LNCaP clone FGC (cell line): Measurements from ENCODE around the gene YES1.

Source experiments
- DNase-seq: peaks from one replicate; pipeline ENCODE4 v3.0.0-alpha.2; 2011; ENCODE audit warnings: low read depth
- H3K4me3 ChIP-seq: 2 replicates; pipeline ENCODE4 v1.5.1; 2011; ENCODE audit warnings: mild to moderate bottlenecking, low read depth, low read length, control low read depth
- TF ChIP-seq, protein P1 (sequence below): IDR thresholded peaks from 2 replicates; pipeline ENCODE4 v1.5.1; 2012; ENCODE audit warnings: mild to moderate bottlenecking; ENCODE audit not compliant: control insufficient read depth, insufficient read depth; ENCODE audit errors: extremely low read depth

The YES1 gene

DNA sequence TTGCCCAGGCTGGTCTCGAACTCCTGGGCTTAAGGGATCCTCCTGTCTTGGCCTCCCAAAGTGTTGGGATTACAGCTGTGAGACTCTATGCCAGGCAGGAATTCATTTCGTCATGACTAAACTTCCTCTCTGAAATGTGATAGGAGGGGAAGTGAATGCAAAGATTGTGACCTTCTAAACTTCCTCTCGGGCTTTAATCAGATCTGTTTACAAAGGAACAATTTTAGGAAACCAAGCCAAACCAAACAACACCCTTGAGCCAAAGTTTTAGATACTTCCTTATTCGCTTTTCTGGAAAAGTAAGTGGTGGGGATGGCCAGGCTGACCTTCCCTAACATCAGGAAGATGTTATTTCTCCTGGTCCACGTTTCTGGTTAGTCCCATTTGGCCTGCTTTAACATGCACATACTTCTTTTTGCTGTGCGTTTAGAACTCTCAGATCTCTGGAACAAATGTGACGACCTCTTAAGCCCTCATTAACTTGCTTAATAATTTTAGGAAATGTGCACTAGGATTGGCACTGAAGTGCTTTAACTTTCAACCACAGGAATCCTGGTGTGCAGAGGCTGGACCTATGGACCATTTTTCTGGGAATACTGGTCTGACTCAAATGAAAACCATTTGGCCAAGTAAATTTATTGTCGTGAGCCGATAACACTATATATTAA lies 33.2 kb upstream of the YES1 start:
- TF ChIP-seq, protein P1, sequence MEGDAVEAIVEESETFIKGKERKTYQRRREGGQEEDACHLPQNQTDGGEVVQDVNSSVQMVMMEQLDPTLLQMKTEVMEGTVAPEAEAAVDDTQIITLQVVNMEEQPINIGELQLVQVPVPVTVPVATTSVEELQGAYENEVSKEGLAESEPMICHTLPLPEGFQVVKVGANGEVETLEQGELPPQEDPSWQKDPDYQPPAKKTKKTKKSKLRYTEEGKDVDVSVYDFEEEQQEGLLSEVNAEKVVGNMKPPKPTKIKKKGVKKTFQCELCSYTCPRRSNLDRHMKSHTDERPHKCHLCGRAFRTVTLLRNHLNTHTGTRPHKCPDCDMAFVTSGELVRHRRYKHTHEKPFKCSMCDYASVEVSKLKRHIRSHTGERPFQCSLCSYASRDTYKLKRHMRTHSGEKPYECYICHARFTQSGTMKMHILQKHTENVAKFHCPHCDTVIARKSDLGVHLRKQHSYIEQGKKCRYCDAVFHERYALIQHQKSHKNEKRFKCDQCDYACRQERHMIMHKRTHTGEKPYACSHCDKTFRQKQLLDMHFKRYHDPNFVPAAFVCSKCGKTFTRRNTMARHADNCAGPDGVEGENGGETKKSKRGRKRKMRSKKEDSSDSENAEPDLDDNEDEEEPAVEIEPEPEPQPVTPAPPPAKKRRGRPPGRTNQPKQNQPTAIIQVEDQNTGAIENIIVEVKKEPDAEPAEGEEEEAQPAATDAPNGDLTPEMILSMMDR: no peak
- H3K4me3 ChIP-seq: no peak overlapping the region
- DNase-seq: peak; percentile 98

DNA sequence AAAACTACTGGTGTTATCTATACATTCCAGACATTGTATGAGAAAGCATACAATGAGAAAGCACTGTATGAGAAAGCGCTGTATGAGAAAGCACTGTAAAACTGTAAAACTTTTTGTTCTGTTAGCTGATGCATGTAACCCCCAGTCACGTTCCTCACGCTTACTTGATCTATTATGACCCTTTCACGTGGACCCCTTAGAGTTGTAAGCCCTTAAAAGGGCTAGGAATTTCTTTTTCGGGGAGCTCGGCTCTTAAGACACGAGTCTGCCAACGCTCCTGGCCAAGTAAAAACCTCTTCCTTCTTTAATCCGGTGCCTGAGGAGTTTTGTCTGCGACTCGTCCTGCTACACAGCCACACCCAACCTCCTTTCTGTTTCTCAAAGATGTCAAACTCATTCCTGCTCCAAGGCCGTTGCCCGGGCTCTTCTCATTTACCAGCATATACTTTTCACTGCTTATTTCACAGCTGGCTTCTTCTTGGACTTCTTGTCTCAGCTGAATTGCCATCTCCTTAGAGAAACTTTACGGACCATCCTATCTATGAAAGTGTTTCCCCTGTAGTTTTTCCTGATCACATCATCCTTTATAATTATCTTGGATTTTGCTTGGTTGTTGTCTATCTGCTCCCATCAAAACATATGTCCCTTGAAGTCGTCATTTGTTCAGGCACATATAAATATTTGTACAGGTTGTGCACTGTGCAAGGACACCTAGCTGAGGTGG lies 29.8 kb upstream of the YES1 start:
- DNase-seq: no peak
- TF ChIP-seq, protein P1: no peak
- H3K4me3 ChIP-seq: no peak overlapping the region

DNA sequence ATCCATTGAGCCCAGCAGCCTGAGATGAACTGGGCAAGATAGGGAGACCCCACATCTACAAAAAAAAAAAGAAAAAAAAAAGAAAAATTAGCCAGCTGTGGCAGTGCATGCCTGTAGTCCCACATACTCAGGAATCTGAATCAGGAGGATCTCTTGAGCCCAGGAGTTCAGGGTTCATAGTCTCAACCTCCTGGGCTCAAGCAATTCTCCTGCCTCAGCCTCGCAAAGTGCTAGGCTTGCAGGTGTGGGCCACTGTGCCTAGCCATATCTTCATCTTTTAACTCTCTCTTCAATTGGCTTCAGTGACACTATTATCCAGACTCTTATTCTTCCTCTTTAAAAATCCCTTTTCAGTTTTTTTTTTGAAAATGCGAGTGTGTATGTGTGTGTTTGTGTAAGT lies 28.5 kb upstream of the YES1 start:
- H3K4me3 ChIP-seq: no peak overlapping the region
- no peak for DNase-seq
- TF ChIP-seq, protein P1: no peak

DNA sequence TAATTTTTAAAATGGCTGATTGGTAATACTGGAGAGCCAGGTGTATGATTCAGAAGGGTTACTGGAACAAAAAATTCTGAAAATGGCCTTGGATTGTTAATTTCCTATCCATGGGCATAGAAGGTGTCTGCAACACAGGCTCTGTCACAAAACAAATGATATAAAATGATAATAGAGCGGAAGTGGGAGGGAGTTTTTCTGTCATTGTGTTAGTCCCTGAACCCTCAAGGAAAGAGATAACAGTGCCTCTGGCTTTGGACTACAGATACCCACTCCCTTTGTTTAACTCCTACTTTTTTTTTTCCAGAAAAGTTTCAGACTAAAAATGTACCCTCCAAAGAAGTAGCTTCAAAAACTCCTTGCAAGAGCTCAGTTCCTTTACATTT lies 28.0 kb upstream of the YES1 start:
- H3K4me3 ChIP-seq: no peak overlapping the region
- TF ChIP-seq, protein P1: no peak
- DNase-seq: no peak

DNA sequence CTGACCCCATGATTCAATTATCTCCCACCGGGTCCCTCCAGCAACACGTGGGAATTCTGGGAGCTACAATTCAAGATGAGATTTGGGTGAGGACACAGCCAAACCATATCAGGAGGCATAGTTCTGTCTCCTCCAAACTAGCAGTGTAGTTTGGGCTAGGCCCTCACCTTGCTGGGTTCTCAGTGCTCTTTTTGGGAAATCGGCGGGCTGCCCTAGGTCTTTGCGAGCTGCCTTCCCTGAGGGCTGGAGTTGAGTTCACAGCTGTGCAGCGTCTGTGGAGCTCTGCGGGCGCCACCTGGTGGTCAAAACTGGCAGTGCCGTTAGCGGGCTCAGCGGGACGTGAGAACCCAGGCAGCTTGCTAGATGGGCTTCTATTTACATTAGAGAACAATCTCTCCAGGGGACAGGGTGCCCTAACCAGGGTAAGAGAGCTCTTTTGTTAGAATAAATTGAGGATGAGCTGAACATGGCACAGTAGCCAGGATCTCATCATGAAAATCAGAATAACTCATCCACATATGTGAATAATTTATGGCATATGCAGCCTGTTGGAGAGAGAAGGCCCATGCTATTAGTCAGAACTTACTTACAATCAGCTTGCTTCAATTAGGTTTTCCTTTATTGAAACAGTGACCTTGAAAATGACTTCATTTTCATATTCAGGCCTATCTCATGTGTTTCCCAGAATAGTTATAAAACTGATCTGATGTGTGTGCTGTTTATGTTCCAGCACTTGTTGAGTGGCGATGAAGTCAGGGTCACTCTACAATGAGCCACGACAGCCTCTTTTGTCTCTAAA lies 27.4 kb upstream of the YES1 start:
- no peak overlapping the region for H3K4me3 ChIP-seq
- TF ChIP-seq, protein P1: peak; percentile 93
- DNase-seq: peak; percentile 33

DNA sequence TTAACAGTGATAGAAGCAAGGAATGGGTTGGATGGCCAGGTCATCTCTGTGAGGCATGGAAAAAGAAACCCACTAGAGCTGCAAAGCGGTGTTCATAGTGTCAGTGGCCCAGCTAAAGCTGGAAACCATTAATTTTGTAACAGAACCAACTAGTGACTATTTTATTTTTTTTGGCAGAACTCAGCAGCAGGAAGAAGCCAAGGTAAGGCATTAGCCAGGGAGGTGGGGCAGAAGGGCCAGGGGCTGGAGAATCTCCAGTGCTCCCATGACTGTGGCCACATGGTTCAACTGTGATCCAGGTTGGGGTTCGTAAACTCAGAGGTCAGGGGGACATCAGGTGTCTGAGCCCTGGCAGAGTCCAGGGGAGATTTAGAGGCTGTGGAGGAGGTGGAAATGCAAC lies 25.9 kb upstream of the YES1 start:
- H3K4me3 ChIP-seq: no peak overlapping the region
- TF ChIP-seq, protein P1: no peak
- DNase-seq: no peak
